ENCODE data around the gene ABHD5.

DNA sequence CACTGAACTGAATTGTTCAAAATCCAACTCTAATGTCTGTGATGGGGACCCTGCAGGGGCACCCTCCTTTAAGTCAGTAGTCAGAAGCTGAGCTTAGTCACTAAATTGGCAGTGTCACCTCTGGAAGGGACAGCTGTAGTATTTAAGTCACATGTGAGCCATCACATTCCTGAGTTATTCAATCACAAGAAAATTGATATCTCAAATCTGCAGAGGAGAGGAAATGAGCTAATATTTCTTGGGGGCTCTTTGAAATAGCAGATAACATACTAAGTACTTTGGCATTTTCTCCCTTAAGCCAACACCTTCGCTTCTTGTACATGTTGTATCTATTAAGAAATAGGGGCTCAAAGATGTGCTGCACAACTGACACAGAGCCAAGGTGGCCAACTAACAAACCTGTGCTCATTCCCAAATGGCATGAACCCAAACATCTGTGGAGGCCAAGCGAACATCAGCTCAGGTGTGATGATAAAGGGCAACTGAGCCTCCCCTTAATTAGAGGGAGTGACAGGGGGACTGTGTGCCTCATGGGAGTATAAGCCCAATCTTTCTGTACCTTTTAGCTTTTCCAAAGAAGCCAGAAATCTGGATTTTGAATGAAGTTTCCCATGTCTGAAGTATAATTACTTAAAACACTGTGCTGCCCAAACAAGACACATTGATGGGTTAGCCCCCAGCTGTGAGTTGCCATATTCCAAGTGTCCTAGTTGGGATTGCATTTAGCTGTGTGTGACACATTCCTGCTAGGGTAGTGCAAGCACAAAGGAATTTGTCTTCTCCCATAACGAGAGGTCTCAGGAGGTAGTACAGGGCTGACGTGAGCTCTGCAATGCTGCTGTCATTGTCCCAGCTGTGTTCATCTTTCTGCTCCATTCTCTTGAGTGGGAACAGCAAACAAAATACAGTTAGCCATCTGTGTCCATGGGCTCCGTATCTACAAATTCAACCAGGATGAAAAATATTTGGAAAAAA lies 63.3 kb downstream of the ABHD5 start:
- TF ChIP-seq EZH2 (IDR thresholded peaks at IDR 0.05; ENCODE audit: borderline replicate concordance, low read length), result no peak
- TF ChIP-seq, protein P1, sequence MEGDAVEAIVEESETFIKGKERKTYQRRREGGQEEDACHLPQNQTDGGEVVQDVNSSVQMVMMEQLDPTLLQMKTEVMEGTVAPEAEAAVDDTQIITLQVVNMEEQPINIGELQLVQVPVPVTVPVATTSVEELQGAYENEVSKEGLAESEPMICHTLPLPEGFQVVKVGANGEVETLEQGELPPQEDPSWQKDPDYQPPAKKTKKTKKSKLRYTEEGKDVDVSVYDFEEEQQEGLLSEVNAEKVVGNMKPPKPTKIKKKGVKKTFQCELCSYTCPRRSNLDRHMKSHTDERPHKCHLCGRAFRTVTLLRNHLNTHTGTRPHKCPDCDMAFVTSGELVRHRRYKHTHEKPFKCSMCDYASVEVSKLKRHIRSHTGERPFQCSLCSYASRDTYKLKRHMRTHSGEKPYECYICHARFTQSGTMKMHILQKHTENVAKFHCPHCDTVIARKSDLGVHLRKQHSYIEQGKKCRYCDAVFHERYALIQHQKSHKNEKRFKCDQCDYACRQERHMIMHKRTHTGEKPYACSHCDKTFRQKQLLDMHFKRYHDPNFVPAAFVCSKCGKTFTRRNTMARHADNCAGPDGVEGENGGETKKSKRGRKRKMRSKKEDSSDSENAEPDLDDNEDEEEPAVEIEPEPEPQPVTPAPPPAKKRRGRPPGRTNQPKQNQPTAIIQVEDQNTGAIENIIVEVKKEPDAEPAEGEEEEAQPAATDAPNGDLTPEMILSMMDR (IDR thresholded peaks at IDR 0.05; ENCODE audit: low read length), result no peak

Measured in OCI-LY1 (cell line).